Thyroid gland (tissue), 4 donors: ENCODE measurements around the gene HSPA4. TPM values are rescaled to one million over a fixed set of nuclear protein-coding genes. Genes with fewer than 3 reads are reported as not detected.

Experiments used
- DNase-seq, 2 donors: peaks; one replicate each; pipeline ENCODE4 v3.0.0-alpha.2; 2019
- H3K27ac ChIP-seq, 3 donors: fragments of 200-600 bp; sonication (generic); 1 replicate in 2 of 3; 2 replicates in 1 of 3; pipeline ENCODE4 v1.5.1; 2016 to 2019; ENCODE audit warnings: mild to moderate bottlenecking in 1 of 3, moderate library complexity in 1 of 3
- H3K27me3 ChIP-seq: fragments of 200-600 bp; sonication (generic); one replicate; pipeline ENCODE4 v1.5.1; 2019
- H3K36me3 ChIP-seq, 2 donors: fragments of 200-600 bp; sonication (generic); one replicate each; pipeline ENCODE4 v1.5.1; 2016 to 2019
- H3K4me1 ChIP-seq, 2 donors: fragments of 200-600 bp; sonication (generic); one replicate each; pipeline ENCODE4 v1.5.1; 2017 to 2019
- H3K4me3 ChIP-seq, 3 donors: fragments of 200-600 bp; sonication (generic); replicated peaks in 1 of 3; 1 replicate in 2 of 3; 2 replicates in 1 of 3; pipeline ENCODE4 v1.5.1; 2016; ENCODE audit warnings: mild to moderate bottlenecking in 1 of 3
- H3K9me3 ChIP-seq: fragments of 200-600 bp; sonication (generic); one replicate; pipeline ENCODE4 v1.5.1; 2017
- CTCF ChIP-seq, 6 experiments: fragments of 200-600 bp in 3 of 6; fragments of 450-650 bp in 3 of 6; sonication (generic) in 3 of 6; IDR thresholded peaks; one replicate each; pipeline ENCODE4 v1.5.1; 2016 to 2019; ENCODE audit warnings: antibody characterized with exemption in 6 of 6, mild to moderate bottlenecking in 2 of 6, inconsistent platforms in 1 of 6, moderate library complexity in 1 of 6
- POLR2A ChIP-seq, 2 donors: fragments of 450-650 bp; IDR thresholded peaks; one replicate each; pipeline ENCODE4 v1.6.1; 2017; ENCODE audit warnings: antibody characterized with exemption in 2 of 2, mild to moderate bottlenecking in 2 of 2, moderate library complexity in 1 of 2
- WGBS, 2 donors: methylation state at CpG; one replicate each; pipeline ENCODE4 v1.1.5; 2017; 5-methylcytosine and 5-hydroxymethylcytosine counted together
- intact Hi-C: fragments of 100-400 bp; cut with DNase I; formaldehyde crosslinking; loops from one replicate; pipeline ENCODE4 v1.15.1; 2023
- total RNA-seq, 4 donors: library from RNA; depleted of rRNA; stranded (reverse); fragments of >200 nt; gene quantifications; one replicate each; pipeline ENCODE4 v1.2.3, GENCODE V29; 2016

The HSPA4 gene
- total RNA-seq, 4 donors from 2014 or later, result 49.9 to 72.0 (median 70.5) TPM

GRCh38 chr5:133106761-133107572 lies 55.2 kb downstream of the HSPA4 start:
- TF ChIP-seq CTCF (IDR thresholded peaks at IDR 0.05) (no peak), POLR2A (IDR thresholded peaks at IDR 0.05) (no peak)
- 85 to 90% methylated on average over 8 of the region's 8 CpGs for WGBS, 2 donors
- intact Hi-C loops, result no loop called here

GRCh38 chr5:133108481-133108921 lies 56.7 kb downstream of the HSPA4 start:
- H3K4me1 ChIP-seq, result peaks cover 0 to 13% of the 10 kb centered on the region in 2 donors
- no peak overlapping the region for H3K4me3 ChIP-seq
- no peaks in the 10 kb centered on the region for H3K27me3 ChIP-seq
- no peaks in the 10 kb centered on the region for H3K9me3 ChIP-seq
- no peak for TF ChIP-seq POLR2A (IDR thresholded peaks at IDR 0.05)
- TF ChIP-seq CTCF (IDR thresholded peaks at IDR 0.05), result no peak
- no peak overlapping the region for H3K27ac ChIP-seq
- WGBS, 2 donors, result 69 to 79% methylated on average over 5 to 6 of the region's 13 CpGs
- DNase-seq, result no peak
- peaks cover 10 to 13% of the 10 kb centered on the region in 2 donors for H3K36me3 ChIP-seq
- intact Hi-C loops, result no loop called here

More at GRCh38 chr5:133106761-133107572, 55.2 kb downstream of the HSPA4 start:
- Histone ChIP-seq H3K36me3 (peaks cover 15 to 23% of the 10 kb centered on the region in 2 donors), H3K27ac (no peak overlapping the region), H3K4me3 (no peak overlapping the region), H3K9me3 (no peaks in the 10 kb centered on the region), H3K27me3 (no peaks in the 10 kb centered on the region), H3K4me1 (peaks cover 0 to 13% of the 10 kb centered on the region in 2 donors)
- no peak for DNase-seq

GRCh38 chr5:133109655-133110483 lies 58.1 kb downstream of the HSPA4 start:
- no peak overlapping the region for H3K27ac ChIP-seq
- intact Hi-C loops, result loop anchor here (10.0 kb wide), 1 partner anchor 755 kb away; no protein-coding TSS in a partner anchor
- H3K4me3 ChIP-seq, result no peak overlapping the region
- TF ChIP-seq CTCF (IDR thresholded peaks at IDR 0.05) (no peak), POLR2A (IDR thresholded peaks at IDR 0.05) (no peak)
- 62 to 66% methylated on average over 6 of the region's 6 CpGs for WGBS, 2 donors
- H3K4me1 ChIP-seq, result peaks cover 0 to 13% of the 10 kb centered on the region in 2 donors
- DNase-seq, result no peak
- peaks cover under 1% of the 10 kb centered on the region in 2 donors for H3K36me3 ChIP-seq
- no peaks in the 10 kb centered on the region for H3K9me3 ChIP-seq
- no peaks in the 10 kb centered on the region for H3K27me3 ChIP-seq

- intact Hi-C loops, result loop anchor here (10.0 kb wide), 1 partner anchor 754 kb away; no protein-coding TSS in a partner anchor
- peaks cover 0 to 4% of the 10 kb centered on the region in 2 donors for H3K4me1 ChIP-seq
- H3K27me3 ChIP-seq, result no peaks in the 10 kb centered on the region
- no peaks in the 10 kb centered on the region for H3K9me3 ChIP-seq
- no peak overlapping the region for H3K4me3 ChIP-seq
- no peak for TF ChIP-seq POLR2A (IDR thresholded peaks at IDR 0.05)
- TF ChIP-seq CTCF (IDR thresholded peaks at IDR 0.05), result no peak
- DNase-seq, result no peak
- WGBS, 2 donors, result 68 to 71% methylated on average over 6 of the region's 6 CpGs
- H3K27ac ChIP-seq, result no peak overlapping the region
- no peaks in the 10 kb centered on the region for H3K36me3 ChIP-seq
These were observed 58.9 kb downstream of the HSPA4 start for GRCh38 chr5:133110709-133111108.
